ENCODE data around the gene RFX4. TPM values are rescaled to one million over a fixed set of nuclear protein-coding genes. Genes with fewer than 3 reads are reported as not detected.

The RFX4 gene
- total and polyA plus RNA-seq, 2 donors (not counting 1 experiment from before 2014, with no cell fraction given): not detected

- no peaks in the 10 kb centered on the region for H3K9me3 ChIP-seq (ENCODE audit: control insufficient read depth, insufficient read depth, low read depth, low read length)
- H3K79me2 ChIP-seq (ENCODE audit: control insufficient read depth, insufficient read depth, low read length): no peaks in the 10 kb centered on the region
- no peak for DNase-seq (ENCODE audit: low read depth in 2 of 2)
- H3K27me3 ChIP-seq (ENCODE audit: control insufficient read depth, insufficient read depth, low read length): no peaks in the 10 kb centered on the region
- no peaks in the 10 kb centered on the region for H3K36me3 ChIP-seq (ENCODE audit: control insufficient read depth, insufficient read depth, low read length)
- H3K9ac ChIP-seq (ENCODE audit: insufficient read depth, low read length): no peak overlapping the region
- no peak overlapping the region for H2AFZ ChIP-seq (ENCODE audit: low read length)
- TF ChIP-seq EZH2 (IDR thresholded peaks at IDR 0.05; ENCODE audit: low read length, missing control alignments) (no peak), CTCF (conservative IDR thresholded peaks at IDR 0.05 in 1 of 2, IDR thresholded peaks at IDR 0.05 in 1 of 2; ENCODE audit: low read depth in 1 of 2, low read length in 2 of 2) (no peak)
- no peaks in the 10 kb centered on the region for H4K20me1 ChIP-seq (ENCODE audit: control insufficient read depth, extremely low read depth, insufficient read depth, low read length)
- no peak overlapping the region for H3K27ac ChIP-seq (ENCODE audit: insufficient read depth, low read length)
- H3K4me3 ChIP-seq (replicated peaks in 1 of 4; ENCODE audit: control extremely low read depth in 1 of 4, insufficient read depth in 1 of 4, low read depth in 3 of 4, low read length in 4 of 4): no peak overlapping the region
- no peak overlapping the region for H3K4me2 ChIP-seq (ENCODE audit: extremely low read depth, insufficient read depth, low read length)
- no peaks in the 10 kb centered on the region for H3K4me1 ChIP-seq (ENCODE audit: control insufficient read depth, extremely low read depth, insufficient read depth, low read length)
Measured at GRCh38 chr12:106732890-106733289, 150.1 kb downstream of the RFX4 start.

DNA sequence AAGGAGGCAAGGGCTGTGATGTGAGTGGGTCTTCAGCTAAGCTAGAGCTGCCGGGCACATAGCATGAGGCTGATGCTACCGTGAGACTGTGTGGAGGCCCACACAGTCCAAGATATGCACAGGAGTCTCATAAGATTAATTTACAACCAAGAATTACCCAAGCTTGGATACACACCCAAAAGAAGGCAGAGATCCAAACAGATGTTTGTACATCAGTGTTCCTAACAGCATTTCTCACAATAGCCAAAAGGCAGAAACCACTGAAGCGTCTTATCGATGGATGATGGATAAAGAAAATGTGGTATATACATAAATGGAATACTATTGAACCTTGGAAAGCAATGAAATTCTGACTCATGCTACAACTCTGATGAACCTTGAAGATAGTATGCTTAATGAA lies 150.9 kb downstream of the RFX4 start:
- H3K27me3 ChIP-seq (ENCODE audit: control insufficient read depth, insufficient read depth, low read length): no peaks in the 10 kb centered on the region
- no peaks in the 10 kb centered on the region for H3K79me2 ChIP-seq (ENCODE audit: control insufficient read depth, insufficient read depth, low read length)
- no peak overlapping the region for H3K27ac ChIP-seq (ENCODE audit: insufficient read depth, low read length)
- H3K4me1 ChIP-seq (ENCODE audit: control insufficient read depth, extremely low read depth, insufficient read depth, low read length): no peaks in the 10 kb centered on the region
- H3K4me3 ChIP-seq (replicated peaks in 1 of 4; ENCODE audit: control extremely low read depth in 1 of 4, insufficient read depth in 1 of 4, low read depth in 3 of 4, low read length in 4 of 4): no peak overlapping the region
- H3K9me3 ChIP-seq (ENCODE audit: control insufficient read depth, insufficient read depth, low read depth, low read length): no peaks in the 10 kb centered on the region
- DNase-seq (ENCODE audit: low read depth in 2 of 2): peak; percentile 7 to 72
- no peaks in the 10 kb centered on the region for H4K20me1 ChIP-seq (ENCODE audit: control insufficient read depth, extremely low read depth, insufficient read depth, low read length)
- H3K4me2 ChIP-seq (ENCODE audit: extremely low read depth, insufficient read depth, low read length): no peak overlapping the region
- no peak overlapping the region for H2AFZ ChIP-seq (ENCODE audit: low read length)
- no peak overlapping the region for H3K9ac ChIP-seq (ENCODE audit: insufficient read depth, low read length)
- TF ChIP-seq CTCF (conservative IDR thresholded peaks at IDR 0.05 in 1 of 2, IDR thresholded peaks at IDR 0.05 in 1 of 2; ENCODE audit: low read depth in 1 of 2, low read length in 2 of 2) (no peak), EZH2 (IDR thresholded peaks at IDR 0.05; ENCODE audit: low read length, missing control alignments) (no peak)
- no peaks in the 10 kb centered on the region for H3K36me3 ChIP-seq (ENCODE audit: control insufficient read depth, insufficient read depth, low read length)

- no peaks in the 10 kb centered on the region for H3K79me2 ChIP-seq (ENCODE audit: control insufficient read depth, insufficient read depth, low read length)
- H3K27me3 ChIP-seq (ENCODE audit: control insufficient read depth, insufficient read depth, low read length): no peaks in the 10 kb centered on the region
- H3K4me2 ChIP-seq (ENCODE audit: extremely low read depth, insufficient read depth, low read length): no peak overlapping the region
- no peak overlapping the region for H2AFZ ChIP-seq (ENCODE audit: low read length)
- no peaks in the 10 kb centered on the region for H3K36me3 ChIP-seq (ENCODE audit: control insufficient read depth, insufficient read depth, low read length)
- no peaks in the 10 kb centered on the region for H4K20me1 ChIP-seq (ENCODE audit: control insufficient read depth, extremely low read depth, insufficient read depth, low read length)
- no peak overlapping the region for H3K27ac ChIP-seq (ENCODE audit: insufficient read depth, low read length)
- H3K9me3 ChIP-seq (ENCODE audit: control insufficient read depth, insufficient read depth, low read depth, low read length): no peaks in the 10 kb centered on the region
- H3K9ac ChIP-seq (ENCODE audit: insufficient read depth, low read length): no peak overlapping the region
- DNase-seq (ENCODE audit: low read depth in 2 of 2): no peak
- no peak for TF ChIP-seq CTCF (conservative IDR thresholded peaks at IDR 0.05 in 1 of 2, IDR thresholded peaks at IDR 0.05 in 1 of 2; ENCODE audit: low read depth in 1 of 2, low read length in 2 of 2)
- TF ChIP-seq EZH2 (IDR thresholded peaks at IDR 0.05; ENCODE audit: low read length, missing control alignments): no peak
- no peaks in the 10 kb centered on the region for H3K4me1 ChIP-seq (ENCODE audit: control insufficient read depth, extremely low read depth, insufficient read depth, low read length)
- H3K4me3 ChIP-seq (replicated peaks in 1 of 4; ENCODE audit: control extremely low read depth in 1 of 4, insufficient read depth in 1 of 4, low read depth in 3 of 4, low read length in 4 of 4): no peak overlapping the region
Measured at GRCh38 chr12:106736051-106736957, 153.5 kb downstream of the RFX4 start.
